ENCODE measurements around the gene CDH2.

CDH2 gene

GRCh38 chr18:28039691-28040090 lies 137.2 kb downstream of the CDH2 start:
- no peak for DNase-seq

GRCh38 chr18:28039078-28039477 lies 137.9 kb downstream of the CDH2 start:
- DNase-seq, result no peak

- no peak for DNase-seq
Measured at GRCh38 chr18:28036488-28036887, 140.4 kb downstream of the CDH2 start.

- DNase-seq, result no peak
Measured at GRCh38 chr18:28034567-28034966, 142.4 kb downstream of the CDH2 start.

GRCh38 chr18:28032177-28032576 lies 144.8 kb downstream of the CDH2 start:
- DNase-seq, result no peak

- no peak for DNase-seq
Measured at GRCh38 chr18:28030458-28030857, 146.5 kb downstream of the CDH2 start.

GRCh38 chr18:28027755-28028154 lies 149.2 kb downstream of the CDH2 start:
- DNase-seq, result no peak

- DNase-seq, result no peak
Measured at GRCh38 chr18:28019425-28020108, 157.4 kb downstream of the CDH2 start.

- DNase-seq, result no peak
Measured at GRCh38 chr18:28018351-28018750, 158.6 kb downstream of the CDH2 start.

- DNase-seq, result no peak
Measured at GRCh38 chr18:28015671-28016070, 161.3 kb downstream of the CDH2 start.

- DNase-seq, result no peak
Measured at GRCh38 chr18:28013066-28013465, 163.9 kb downstream of the CDH2 start.

GRCh38 chr18:28012336-28012735 lies 164.6 kb downstream of the CDH2 start:
- no peak for DNase-seq

- no peak for DNase-seq
Measured at GRCh38 chr18:28009589-28009988, 167.3 kb downstream of the CDH2 start.

GRCh38 chr18:28007841-28008240 lies 169.1 kb downstream of the CDH2 start:
- no peak for DNase-seq

GRCh38 chr18:28005164-28005563 lies 171.8 kb downstream of the CDH2 start:
- DNase-seq, result no peak

- DNase-seq, result no peak
Measured at GRCh38 chr18:28004606-28005005, 172.3 kb downstream of the CDH2 start.

GRCh38 chr18:28003451-28003850 lies 173.5 kb downstream of the CDH2 start:
- DNase-seq, result no peak

GRCh38 chr18:28002841-28003240 lies 174.1 kb downstream of the CDH2 start:
- no peak for DNase-seq

GRCh38 chr18:27996801-27997272 lies 180.1 kb downstream of the CDH2 start:
- DNase-seq, result no peak

- no peak for DNase-seq
Measured at GRCh38 chr18:27995770-27996502, 181.0 kb downstream of the CDH2 start.

GRCh38 chr18:27994571-27994970 lies 182.4 kb downstream of the CDH2 start:
- no peak for DNase-seq

- no peak for DNase-seq
Measured at GRCh38 chr18:27991391-27991790, 185.5 kb downstream of the CDH2 start.

GRCh38 chr18:27985832-27986231 lies 191.1 kb downstream of the CDH2 start:
- no peak for DNase-seq

- DNase-seq, result no peak
Measured at GRCh38 chr18:27983780-27984179, 193.2 kb downstream of the CDH2 start.
